HepG2 (cell line): ENCODE measurements around the gene SPC24. TPM values are rescaled to one million over a fixed set of nuclear protein-coding genes. Genes with fewer than 3 reads are reported as not detected.
"Not testable (repeated sequence)": the region's sequence is repeated elsewhere in the genome, so short reads cannot be mapped to it uniquely, and the experiment has no call there.

Experiments
- ATAC-seq: fragments of 200-7000 bp; cut with Tn5 transposase; 3 replicates; pipeline ENCODE4 v1.9.1; 2020; ENCODE audit warnings: mild to moderate bottlenecking, moderate library complexity
- BruUV-seq: library from RNA; stranded (reverse); fragments of 400-500 nt; replicated peaks from 2 replicates; lab custom pipeline; 2021; lab: Mats Ljungman, UMichigan
- CTCF ChIA-PET: fragments of 300-600 bp; formaldehyde crosslinking; extraction: SDS; loops from one replicate; lab custom pipeline; 2021; ENCODE audit warnings: low total read pairs, inconsistent platforms, low intra/inter-chr PET ratio; lab: Yijun Ruan, JAX
- POLR2A ChIA-PET: fragments of 350-600 bp; sonication (Branson Sonifier 250); formaldehyde crosslinking; loops from one replicate; lab custom pipeline; 2020; ENCODE audit warnings: antibody characterized with exemption, inconsistent platforms; lab: Yijun Ruan, JAX
- DNase-seq: peaks from one replicate; pipeline ENCODE4 v3.0.0-alpha.2; 2015; ENCODE audit warnings: low spot score
- FAIRE-seq: peaks from 3 replicates; lab custom pipeline; 2011; peaks lifted over from hg19 to GRCh38; lab: Jason Lieb, UNC
- H2AFZ ChIP-seq: one replicate; pipeline ENCODE4 v1.6.1; 2011; ENCODE audit warnings: low read length, inconsistent platforms
- H3K27ac ChIP-seq: fragments of 300-600 bp; 3 replicates; pipeline ENCODE4 v1.8.0; 2011; ENCODE audit warnings: mixed run types, mild to moderate bottlenecking, mixed read lengths, low read length, inconsistent platforms; ENCODE audit not compliant: insufficient read depth; ENCODE audit errors: extremely low read length
- H3K27me3 ChIP-seq, 2 experiments: fragments of 200-600 bp in 1 of 2; 2 replicates in 1 of 2; 3 replicates in 1 of 2; pipeline versions ENCODE4 v1.6.0 to v1.8.0; 2011; ENCODE audit warnings: low read length in 2 of 2, mild to moderate bottlenecking in 2 of 2, moderate library complexity in 2 of 2, inconsistent platforms in 1 of 2; ENCODE audit not compliant: insufficient read depth in 2 of 2, control insufficient read depth in 1 of 2
- H3K36me3 ChIP-seq, 2 experiments: fragments of 200-600 bp in 1 of 2; replicated peaks in 1 of 2; 2 replicates in 1 of 2; 3 replicates in 1 of 2; pipeline versions ENCODE4 v1.5.1 to v1.8.0; 2011; ENCODE audit warnings: low read length in 2 of 2, inconsistent platforms in 1 of 2; ENCODE audit not compliant: insufficient read depth in 2 of 2, control insufficient read depth in 1 of 2
- H3K4me1 ChIP-seq: 2 replicates; pipeline ENCODE4 v1.5.1; 2012; ENCODE audit warnings: low read length, inconsistent platforms; ENCODE audit not compliant: insufficient read depth
- H3K4me2 ChIP-seq: 2 replicates; pipeline ENCODE4 v1.6.0; 2011; ENCODE audit warnings: low read depth, low read length, inconsistent platforms
- H3K4me3 ChIP-seq, 3 experiments: fragments of 200-600 bp in 1 of 3; sonication (generic), shearing (Covaris generic) in 1 of 3; replicated peaks in 1 of 3; 2 replicates each; pipeline ENCODE4 v1.5.1; 2011 to 2016; ENCODE audit warnings: low read length in 3 of 3, inconsistent platforms in 2 of 3, low read depth in 2 of 3, mild to moderate bottlenecking in 2 of 3, control low read depth in 1 of 3, mixed read lengths in 1 of 3; ENCODE audit not compliant: insufficient read depth in 1 of 3
- H3K79me2 ChIP-seq: one replicate; pipeline ENCODE4 v1.6.1; 2011; ENCODE audit warnings: low read length, inconsistent platforms; ENCODE audit not compliant: insufficient read depth
- H3K9ac ChIP-seq: 2 replicates; pipeline ENCODE4 v1.6.0; 2011; ENCODE audit warnings: mild to moderate bottlenecking, low read depth, low read length, inconsistent platforms; ENCODE audit not compliant: insufficient read depth
- H3K9me3 ChIP-seq: 2 replicates; pipeline ENCODE4 v1.5.1; 2012; ENCODE audit warnings: mild to moderate bottlenecking, low read length
- H4K20me1 ChIP-seq: 2 replicates; pipeline ENCODE4 v1.6.0; 2011; ENCODE audit warnings: inconsistent platforms, mild to moderate bottlenecking, low read length, moderate library complexity; ENCODE audit not compliant: insufficient read depth
- AHR ChIP-seq: IDR thresholded peaks from 2 replicates; pipeline ENCODE4 v1.6.1; 2018; ENCODE audit warnings: missing genetic modification reagents, missing compliant biosample characterization
- RBM22 ChIP-seq: fragments of 200-400 bp; formaldehyde crosslinking; optimal IDR thresholded peaks from 2 replicates; pipeline ENCODE3; 2017; ENCODE audit warnings: mild to moderate bottlenecking, low read length, moderate library complexity
- ZNF101 ChIP-seq: sonication (generic); formaldehyde crosslinking; IDR thresholded peaks from 2 replicates; pipeline ENCODE4 v1.4.0; 2020; ENCODE audit warnings: mild to moderate bottlenecking, low read depth, missing genetic modification reagents, borderline replicate concordance
- ZNF121 ChIP-seq: sonication (generic); formaldehyde crosslinking; IDR thresholded peaks from 2 replicates; pipeline ENCODE4 v1.5.0; 2020; ENCODE audit warnings: mild to moderate bottlenecking, missing genetic modification reagents
- ZNF629 ChIP-seq: sonication (generic); formaldehyde crosslinking; conservative IDR thresholded peaks from 2 replicates; pipeline ENCODE4 v1.5.0; 2020; ENCODE audit warnings: missing genetic modification reagents
- WGBS: methylation state at CpG from one replicate; pipeline ENCODE4 v1.1.6; 2017; ENCODE audit warnings: low lambda C conversion rate; 5-methylcytosine and 5-hydroxymethylcytosine counted together
- in situ Hi-C: cut with HindIII; loops from 2 replicates; pipeline ENCODE4 v1.10.0; 2017; ENCODE audit warnings: low pct_unique_long_range_greater_than_20kb; ENCODE audit not compliant: extremely low pct_ligation_motif_present
- intact Hi-C: fragments of 100-400 bp; cut with micrococcal nuclease; formaldehyde crosslinking; loops from one replicate; pipeline ENCODE4 v1.10.0; 2022; ENCODE audit not compliant: unreplicated experiment
- polyA plus RNA-seq, 8 experiments: library from polyadenylated mRNA; depleted of rRNA in 3 of 8; stranded (reverse) in 7 of 8; unstranded in 1 of 8; fragments of >200 nt; fragmentation: Illumina TruSeq in 4 of 8; extraction: Trizol in 4 of 8; gene quantifications; 2 replicates each; pipeline versions ENCODE4 v1.2.1 to v1.2.3, GENCODE V29; 2011 to 2016; ENCODE audit warnings: low read depth in 4 of 8, missing spikeins in 1 of 8, mixed read lengths in 1 of 8; ENCODE audit not compliant: insufficient read depth in 1 of 8
- total RNA-seq, 5 experiments: library from RNA; depleted of rRNA; stranded (reverse); fragments of >200 nt; fragmentation: Illumina TruSeq; extraction: Trizol; gene quantifications; 2 replicates each; pipeline ENCODE4 v1.2.3, GENCODE V29; 2016; ENCODE audit warnings: low read depth in 1 of 5

Gene SPC24
- total and polyA plus RNA-seq, 2 of the 13 experiments (the other 11 are each of a cell fraction or from before 2014, with no cell fraction given): 10.0 to 46.2 TPM

GRCh38 chr19:11125994-11126685 lies 29.4 kb downstream of the SPC24 start (continued):
- TF ChIP-seq ZNF101 (CRISPR knock-in tag): no peak

GRCh38 chr19:11124157-11124556 lies 31.4 kb downstream of the SPC24 start:
- ATAC-seq: not testable (repeated sequence)
- TF ChIP-seq ZNF121: peak; percentile 69

GRCh38 chr19:11123114-11123513 lies 32.5 kb downstream of the SPC24 start:
- ChIA-PET POLR2A (no interaction called here), CTCF (no interaction called here)
- intact Hi-C loops: no loop called here
- no peak overlapping the region for H3K9ac ChIP-seq
- H3K79me2 ChIP-seq: no peaks in the 10 kb centered on the region
- H3K4me3 ChIP-seq: no peak overlapping the region
- H2AFZ ChIP-seq: no peak overlapping the region
- 97% methylated on average over 13 of the region's 13 CpGs for WGBS
- H3K4me2 ChIP-seq: no peak overlapping the region
- H4K20me1 ChIP-seq: peaks cover 31% of the 10 kb centered on the region
- no peaks in the 10 kb centered on the region for H3K9me3 ChIP-seq
- FAIRE-seq (no peak), ATAC-seq (no peak), DNase-seq (no peak)
- peaks cover 32 to 62% of the 10 kb centered on the region in 2 experiments for H3K36me3 ChIP-seq
- H3K27ac ChIP-seq: no peak overlapping the region
- no TSS peak for BruUV-seq
- H3K4me1 ChIP-seq: peaks cover 21% of the 10 kb centered on the region
- TF ChIP-seq ZNF629: peak; percentile 80
- TF ChIP-seq RBM22: peak; percentile 91
- TF ChIP-seq AHR: no peak
- no peaks in the 10 kb centered on the region for H3K27me3 ChIP-seq
- in situ Hi-C loops: no loop called here

More at GRCh38 chr19:11124157-11124556, 31.4 kb downstream of the SPC24 start:
- H4K20me1 ChIP-seq: peaks cover 41% of the 10 kb centered on the region
- DNase-seq, in situ Hi-C loops, H3K27me3 ChIP-seq, H3K79me2 ChIP-seq, H2AFZ ChIP-seq, POLR2A ChIA-PET, H3K9ac ChIP-seq, CTCF ChIA-PET, H3K9me3 ChIP-seq, BruUV-seq, H3K4me3 ChIP-seq, H3K4me2 ChIP-seq, intact Hi-C loops, FAIRE-seq, H3K27ac ChIP-seq: not testable (repeated sequence)
- H3K4me1 ChIP-seq: peaks cover 31% of the 10 kb centered on the region
- H3K36me3 ChIP-seq: peaks cover 31 to 61% of the 10 kb centered on the region in 2 experiments
- 100% methylated on average over 4 of the region's 4 CpGs for WGBS
